Measurements from ENCODE around the gene DHX34.

The DHX34 gene

GRCh38 chr19:47404334-47405196 lies 55.5 kb downstream of the DHX34 start:
- no peak overlapping the region for H3K27ac ChIP-seq
- no peaks in the 10 kb centered on the region for H3K4me1 ChIP-seq
- intact Hi-C loops (cut with DNase I; ENCODE audit: low total_unique reads): no loop called here
- H3K9me3 ChIP-seq: no peaks in the 10 kb centered on the region
- H3K27me3 ChIP-seq: peaks cover 0 to 76% of the 10 kb centered on the region in 2 donors
- TF ChIP-seq CTCF (IDR thresholded peaks at IDR 0.05): no peak
- DNase-seq: no peak
- H3K4me3 ChIP-seq: no peak overlapping the region
- H3K36me3 ChIP-seq: no peaks in the 10 kb centered on the region

- H3K27me3 ChIP-seq: peaks cover 0 to 72% of the 10 kb centered on the region in 2 donors
- TF ChIP-seq CTCF (IDR thresholded peaks at IDR 0.05): no peak
- no peak overlapping the region for H3K4me3 ChIP-seq
- DNase-seq: no peak
- no peaks in the 10 kb centered on the region for H3K4me1 ChIP-seq
- no peak overlapping the region for H3K27ac ChIP-seq
- intact Hi-C loops (cut with DNase I; ENCODE audit: low total_unique reads): no loop called here
- no peaks in the 10 kb centered on the region for H3K9me3 ChIP-seq
- H3K36me3 ChIP-seq: no peaks in the 10 kb centered on the region
Observed at GRCh38 chr19:47405197-47405550, 56.1 kb downstream of the DHX34 start.

- H3K4me1 ChIP-seq: no peaks in the 10 kb centered on the region
- no peaks in the 10 kb centered on the region for H3K36me3 ChIP-seq
- DNase-seq: no peak
- H3K4me3 ChIP-seq: no peak overlapping the region
- H3K27ac ChIP-seq: no peak overlapping the region
- H3K27me3 ChIP-seq: peaks cover 0 to 68% of the 10 kb centered on the region in 2 donors
- no peaks in the 10 kb centered on the region for H3K9me3 ChIP-seq
- intact Hi-C loops (cut with DNase I; ENCODE audit: low total_unique reads): no loop called here
- TF ChIP-seq CTCF (IDR thresholded peaks at IDR 0.05): no peak
Observed at GRCh38 chr19:47405854-47406417, 56.8 kb downstream of the DHX34 start.

- no peak for DNase-seq
- intact Hi-C loops (cut with DNase I; ENCODE audit: low total_unique reads): no loop called here
- no peaks in the 10 kb centered on the region for H3K9me3 ChIP-seq
- H3K27ac ChIP-seq: no peak overlapping the region
- no peaks in the 10 kb centered on the region for H3K36me3 ChIP-seq
- no peak overlapping the region for H3K4me3 ChIP-seq
- TF ChIP-seq CTCF (IDR thresholded peaks at IDR 0.05): no peak
- peaks cover 0 to 58% of the 10 kb centered on the region in 2 donors for H3K27me3 ChIP-seq
- no peaks in the 10 kb centered on the region for H3K4me1 ChIP-seq
Observed at GRCh38 chr19:47406711-47407416, 57.7 kb downstream of the DHX34 start.

GRCh38 chr19:47407417-47407774 lies 58.3 kb downstream of the DHX34 start:
- intact Hi-C loops (cut with DNase I; ENCODE audit: low total_unique reads): no loop called here

More at GRCh38 chr19:47407417-47407774, 58.3 kb downstream of the DHX34 start:
- Histone ChIP-seq H3K4me1 (no peaks in the 10 kb centered on the region), H3K4me3 (no peak overlapping the region), H3K27me3 (peaks cover 0 to 56% of the 10 kb centered on the region in 2 donors), H3K9me3 (no peaks in the 10 kb centered on the region), H3K36me3 (no peaks in the 10 kb centered on the region), H3K27ac (no peak overlapping the region)
- no peak for TF ChIP-seq CTCF (IDR thresholded peaks at IDR 0.05)
- DNase-seq: no peak

Data from tibial artery (tissue), 4 donors.